Common myeloid progenitor, CD34-positive (primary cell): ENCODE measurements around the gene PTPRZ1. TPM values are rescaled to one million over a fixed set of nuclear protein-coding genes. Genes with fewer than 3 reads are reported as not detected.

ENCODE experiments used
- CTCF ChIA-PET: fragments of 350-600 bp; sonication (Branson Sonifier 250); formaldehyde crosslinking; loops from one replicate; lab custom pipeline; 2021; ENCODE audit warnings: antibody characterized with exemption; lab: Charles Lee
- POLR2A ChIA-PET: fragments of 350-600 bp; sonication (Branson Sonifier 250); formaldehyde crosslinking; loops from one replicate; lab custom pipeline; 2021; ENCODE audit warnings: antibody characterized with exemption; lab: Charles Lee
- DNase-seq, 3 donors: peaks; one replicate each; pipeline versions ENCODE4 v3.0.0 to v3.0.0-alpha.2; 2013
- H3K27ac ChIP-seq, 2 experiments: 1 replicate in 1 of 2; 2 replicates in 1 of 2; pipeline ENCODE4 v1.7.0; 2013; ENCODE audit warnings: inconsistent platforms in 2 of 2, low read length in 2 of 2, mild to moderate bottlenecking in 2 of 2, low read depth in 1 of 2, moderate library complexity in 1 of 2; ENCODE audit not compliant: severe bottlenecking in 2 of 2, insufficient read depth in 1 of 2, poor library complexity in 1 of 2
- H3K27me3 ChIP-seq, 5 experiments: replicated peaks in 2 of 5; 1 replicate in 3 of 5; 2 replicates in 2 of 5; pipeline versions ENCODE4 v1.6.1 to v1.7.0; 2013; ENCODE audit warnings: low read length in 4 of 5, mild to moderate bottlenecking in 2 of 5, moderate library complexity in 2 of 5, inconsistent platforms in 1 of 5; ENCODE audit not compliant: insufficient read depth in 5 of 5, control insufficient read depth in 4 of 5
- H3K36me3 ChIP-seq, 4 experiments: 1 replicate in 2 of 4; 2 replicates in 2 of 4; pipeline versions ENCODE4 v1.6.1 to v1.7.0; 2013; ENCODE audit warnings: low read length in 3 of 4, control low read depth in 1 of 4, mild to moderate bottlenecking in 1 of 4; ENCODE audit not compliant: control insufficient read depth in 4 of 4, insufficient read depth in 4 of 4
- H3K4me1 ChIP-seq, 4 experiments: 1 replicate in 3 of 4; 2 replicates in 1 of 4; pipeline versions ENCODE4 v1.6.1 to v1.7.1; 2013; ENCODE audit warnings: low read length in 3 of 4, mild to moderate bottlenecking in 3 of 4, control low read depth in 1 of 4, inconsistent platforms in 1 of 4, moderate library complexity in 1 of 4; ENCODE audit not compliant: control insufficient read depth in 4 of 4, insufficient read depth in 4 of 4; ENCODE audit errors: control extremely low read depth in 1 of 4
- H3K4me3 ChIP-seq, 7 experiments: 1 replicate in 4 of 7; 2 replicates in 3 of 7; pipeline versions ENCODE4 v1.5.1 to v1.7.0; 2013; ENCODE audit warnings: mild to moderate bottlenecking in 7 of 7, low read length in 6 of 7, moderate library complexity in 6 of 7, inconsistent platforms in 2 of 7, low read depth in 2 of 7, control low read depth in 1 of 7; ENCODE audit not compliant: insufficient read depth in 4 of 7, control insufficient read depth in 1 of 7; ENCODE audit errors: extremely low read depth in 1 of 7
- H3K9me3 ChIP-seq, 5 experiments: 1 replicate in 4 of 5; 2 replicates in 1 of 5; pipeline versions ENCODE4 v1.6.1 to v1.7.1; 2013; ENCODE audit warnings: low read length in 4 of 5, mild to moderate bottlenecking in 2 of 5, inconsistent platforms in 1 of 5, low read depth in 1 of 5, moderate library complexity in 1 of 5; ENCODE audit not compliant: control insufficient read depth in 4 of 5, insufficient read depth in 2 of 5; ENCODE audit errors: control extremely low read depth in 1 of 5
- WGBS: methylation state at CpG from one replicate; pipeline ENCODE4 v1.1.5; 2013; ENCODE audit not compliant: insufficient coverage; 5-methylcytosine and 5-hydroxymethylcytosine counted together
- polyA plus RNA-seq: library from polyadenylated mRNA; unstranded; fragments of 120-200 nt; gene quantifications from one replicate; pipeline ENCODE4 v1.2.1, GENCODE V29; 2013

The PTPRZ1 gene
- not detected for polyA plus RNA-seq

DNA sequence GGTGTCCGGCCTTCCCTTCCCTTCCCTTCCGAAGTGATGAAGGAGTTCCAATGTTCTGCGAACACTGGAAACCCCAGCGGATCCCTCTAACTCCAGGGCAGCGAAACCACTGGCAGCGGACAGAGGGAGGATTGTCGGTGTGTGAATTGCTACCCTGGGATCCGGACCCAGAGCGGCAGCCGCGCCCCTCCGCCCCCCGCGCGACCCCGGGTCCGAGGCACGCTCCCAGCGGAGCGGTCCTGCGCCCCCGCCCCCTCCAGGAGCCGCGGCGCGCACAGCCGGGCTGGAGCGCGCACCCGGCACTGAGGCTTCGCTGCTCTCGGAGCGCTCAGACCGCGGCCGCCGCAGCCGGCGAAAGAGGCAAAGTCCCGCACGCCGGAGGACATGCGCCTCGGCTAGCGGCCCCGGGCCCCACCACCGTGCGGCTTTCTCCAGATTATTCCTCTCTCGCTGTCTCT, at the start of gene PTPRZ1:
Gene PTPRZ1 (plus strand): TSS at position 331 of the 458 bp plus-strand sequence. CDS start 339 bp downstream, outside the sequence.
- Histone ChIP-seq H3K36me3 (no peaks in the 10 kb centered on the region), H3K27me3 (peaks cover 28 to 75% (median 41%) of the 10 kb centered on the region in 5 experiments), H3K4me3 (peak within 1 kb of the TSS in 6 of 7 experiments; percentile 16 to 72 (median 56)), H3K9me3 (peaks cover 0 to 2% (median 0%) of the 10 kb centered on the region in 5 experiments), H3K27ac (no peak within 1 kb of the TSS), H3K4me1 (peaks cover 0 to 16% (median 10%) of the 10 kb centered on the region in 4 experiments)
- peak in 2 of 3 donors; percentile 35 to 43 for DNase-seq
- ChIA-PET POLR2A (no interaction called here), CTCF (no interaction called here)
- 0% methylated on average over 28 of the region's 49 CpGs for WGBS

GRCh38 chr7:121824276-121824675, 48.7 kb upstream of the PTPRZ1 start:
- no peak for DNase-seq
- ChIA-PET CTCF (no interaction called here), POLR2A (no interaction called here)
- Histone ChIP-seq H3K9me3 (no peaks in the 10 kb centered on the region), H3K4me3 (no peak overlapping the region), H3K36me3 (no peaks in the 10 kb centered on the region), H3K27ac (no peak overlapping the region), H3K27me3 (no peaks in the 10 kb centered on the region), H3K4me1 (no peaks in the 10 kb centered on the region)
- WGBS, result no CpG with 5 or more reads among the region's 1 CpG

GRCh38 chr7:121831351-121831750, 41.6 kb upstream of the PTPRZ1 start:
- H3K27me3 ChIP-seq, result no peaks in the 10 kb centered on the region
- ChIA-PET POLR2A (no interaction called here), CTCF (no interaction called here)
- no peaks in the 10 kb centered on the region for H3K9me3 ChIP-seq
- H3K27ac ChIP-seq, result no peak overlapping the region
- no peak for DNase-seq
- H3K4me3 ChIP-seq, result no peak overlapping the region
- no peaks in the 10 kb centered on the region for H3K36me3 ChIP-seq
- 52% methylated on average over 3 of the region's 3 CpGs for WGBS
- no peaks in the 10 kb centered on the region for H3K4me1 ChIP-seq

GRCh38 chr7:121831801-121832200, 41.2 kb upstream of the PTPRZ1 start:
- no peak for DNase-seq
- WGBS, result 73% methylated on average over 4 of the region's 5 CpGs
- POLR2A ChIA-PET, result no interaction called here

DNA sequence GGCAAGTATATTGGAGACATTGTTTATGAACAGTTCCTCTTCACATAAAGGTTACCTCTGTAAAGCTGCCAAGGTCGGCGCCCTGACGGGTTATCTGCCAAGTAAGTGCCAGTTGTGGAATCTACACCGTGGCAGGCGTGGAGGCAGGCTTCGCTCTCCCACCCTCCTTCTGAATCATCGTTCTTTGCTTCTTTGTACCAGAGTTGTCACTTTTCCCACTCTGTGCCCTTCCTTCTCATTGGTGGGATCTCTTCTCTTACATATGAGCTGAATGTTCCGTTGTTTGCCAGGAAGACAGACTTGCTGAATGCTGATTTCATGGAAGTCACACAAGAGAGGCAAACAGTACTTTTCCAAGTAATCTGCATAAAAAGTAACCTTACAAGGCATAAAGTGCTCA, 40.6 kb upstream of the PTPRZ1 start:
- no peak overlapping the region for H3K4me3 ChIP-seq
- no peaks in the 10 kb centered on the region for H3K36me3 ChIP-seq
- DNase-seq, result no peak
- H3K27me3 ChIP-seq, result no peaks in the 10 kb centered on the region
- POLR2A ChIA-PET, result no interaction called here
- no peaks in the 10 kb centered on the region for H3K4me1 ChIP-seq
- CTCF ChIA-PET, result no interaction called here
- H3K9me3 ChIP-seq, result no peaks in the 10 kb centered on the region
- WGBS, result 93% methylated on average over 6 of the region's 8 CpGs
- no peak overlapping the region for H3K27ac ChIP-seq

More at GRCh38 chr7:121831801-121832200, 41.2 kb upstream of the PTPRZ1 start:
- Histone ChIP-seq H3K4me1 (no peaks in the 10 kb centered on the region), H3K9me3 (no peaks in the 10 kb centered on the region), H3K27me3 (no peaks in the 10 kb centered on the region), H3K4me3 (no peak overlapping the region), H3K36me3 (no peaks in the 10 kb centered on the region), H3K27ac (no peak overlapping the region)
- CTCF ChIA-PET, result no interaction called here

DNA sequence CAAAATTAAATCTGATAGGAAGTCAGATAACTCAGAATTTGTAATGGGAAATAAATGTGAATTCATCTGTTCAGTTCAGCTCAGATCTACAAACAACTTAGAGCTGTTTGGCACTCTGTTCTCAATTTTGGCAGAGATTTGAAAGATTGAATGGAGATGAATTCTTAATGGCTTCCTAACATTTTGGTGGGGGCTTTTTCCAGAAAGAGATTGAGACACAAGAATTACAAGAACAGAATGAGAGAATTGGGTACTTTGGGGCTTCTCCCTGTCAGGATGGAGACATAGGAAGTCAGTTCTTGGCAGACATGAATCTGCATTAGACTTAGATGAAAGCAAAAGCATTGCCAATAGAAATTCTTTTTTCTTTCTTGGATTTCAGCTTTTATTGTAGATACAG, 39.0 kb upstream of the PTPRZ1 start:
- Histone ChIP-seq H3K4me1 (no peaks in the 10 kb centered on the region), H3K27me3 (no peaks in the 10 kb centered on the region), H3K27ac (no peak overlapping the region), H3K4me3 (no peak overlapping the region), H3K9me3 (no peaks in the 10 kb centered on the region), H3K36me3 (no peaks in the 10 kb centered on the region)
- ChIA-PET POLR2A (no interaction called here), CTCF (interaction anchor here (0.7 kb wide), 1 partner anchor 27 kb away, joined by 3 read pairs; no protein-coding TSS in a partner anchor)
- DNase-seq, result no peak

- WGBS, result no CpG with 5 or more reads among the region's 1 CpG
- DNase-seq, result no peak
- Histone ChIP-seq H3K4me1 (no peaks in the 10 kb centered on the region), H3K4me3 (no peak overlapping the region), H3K27ac (no peak overlapping the region), H3K27me3 (no peaks in the 10 kb centered on the region), H3K36me3 (no peaks in the 10 kb centered on the region), H3K9me3 (no peaks in the 10 kb centered on the region)
- CTCF ChIA-PET, result no interaction called here
- POLR2A ChIA-PET, result no interaction called here
These were observed 35.5 kb upstream of the PTPRZ1 start for GRCh38 chr7:121837462-121837861.
